RWPE2 (cell line): Measurements from ENCODE around the gene DLG2.

Source experiments
- ATAC-seq: fragments of 200-7000 bp; cut with Tn5 transposase; 3 replicates; pipeline ENCODE4 v1.9.1; 2021; ENCODE audit warnings: low read depth
- DNase-seq: peaks from one replicate; pipeline ENCODE4 v3.0.0-alpha.2; 2020; ENCODE audit warnings: low spot score
- H3K27ac ChIP-seq: fragments of 450-650 bp; 2 replicates; pipeline ENCODE4 v1.5.1; 2017; ENCODE audit warnings: mild to moderate bottlenecking; ENCODE audit not compliant: poor library complexity, severe bottlenecking
- H3K27me3 ChIP-seq: fragments of 250-450 bp; sonication (Bioruptor Pico); 2 replicates; pipeline ENCODE4 v1.5.1; 2021; ENCODE audit warnings: mild to moderate bottlenecking, moderate library complexity; ENCODE audit not compliant: insufficient read depth, poor library complexity, severe bottlenecking
- H3K36me3 ChIP-seq: fragments of 250-450 bp; sonication (Bioruptor Pico); 2 replicates; pipeline ENCODE4 v1.5.1; 2020; ENCODE audit warnings: low read depth, mild to moderate bottlenecking, moderate library complexity
- H3K4me1 ChIP-seq: fragments of 250-450 bp; sonication (Bioruptor Pico); 2 replicates; pipeline ENCODE4 v1.5.1; 2021; ENCODE audit warnings: mild to moderate bottlenecking, moderate library complexity; ENCODE audit not compliant: insufficient read depth, poor library complexity, severe bottlenecking
- H3K4me3 ChIP-seq: fragments of 250-450 bp; sonication (Bioruptor Pico); 2 replicates; pipeline ENCODE4 v1.5.1; 2021; ENCODE audit warnings: mild to moderate bottlenecking, moderate library complexity; ENCODE audit not compliant: severe bottlenecking
- H3K9me3 ChIP-seq: fragments of 250-450 bp; sonication (Bioruptor Pico); 2 replicates; pipeline ENCODE4 v1.5.1; 2021; ENCODE audit warnings: mild to moderate bottlenecking, moderate library complexity; ENCODE audit not compliant: severe bottlenecking
- TF ChIP-seq, protein P1 (sequence below): fragments of 450-650 bp; IDR thresholded peaks from one replicate; pipeline ENCODE4 v1.5.1; 2017; ENCODE audit warnings: mild to moderate bottlenecking, moderate library complexity; ENCODE audit not compliant: poor library complexity, severe bottlenecking

Gene DLG2

GRCh38 chr11:84608837-84609196 lies 1018.3 kb downstream of the DLG2 start:
- no peaks in the 10 kb centered on the region for H3K4me1 ChIP-seq
- TF ChIP-seq, protein P1, sequence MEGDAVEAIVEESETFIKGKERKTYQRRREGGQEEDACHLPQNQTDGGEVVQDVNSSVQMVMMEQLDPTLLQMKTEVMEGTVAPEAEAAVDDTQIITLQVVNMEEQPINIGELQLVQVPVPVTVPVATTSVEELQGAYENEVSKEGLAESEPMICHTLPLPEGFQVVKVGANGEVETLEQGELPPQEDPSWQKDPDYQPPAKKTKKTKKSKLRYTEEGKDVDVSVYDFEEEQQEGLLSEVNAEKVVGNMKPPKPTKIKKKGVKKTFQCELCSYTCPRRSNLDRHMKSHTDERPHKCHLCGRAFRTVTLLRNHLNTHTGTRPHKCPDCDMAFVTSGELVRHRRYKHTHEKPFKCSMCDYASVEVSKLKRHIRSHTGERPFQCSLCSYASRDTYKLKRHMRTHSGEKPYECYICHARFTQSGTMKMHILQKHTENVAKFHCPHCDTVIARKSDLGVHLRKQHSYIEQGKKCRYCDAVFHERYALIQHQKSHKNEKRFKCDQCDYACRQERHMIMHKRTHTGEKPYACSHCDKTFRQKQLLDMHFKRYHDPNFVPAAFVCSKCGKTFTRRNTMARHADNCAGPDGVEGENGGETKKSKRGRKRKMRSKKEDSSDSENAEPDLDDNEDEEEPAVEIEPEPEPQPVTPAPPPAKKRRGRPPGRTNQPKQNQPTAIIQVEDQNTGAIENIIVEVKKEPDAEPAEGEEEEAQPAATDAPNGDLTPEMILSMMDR, result no peak
- H3K27ac ChIP-seq, result no peak overlapping the region
- ATAC-seq, result no peak
- no peaks in the 10 kb centered on the region for H3K36me3 ChIP-seq
- H3K27me3 ChIP-seq, result no peaks in the 10 kb centered on the region
- H3K4me3 ChIP-seq, result no peak overlapping the region
- H3K9me3 ChIP-seq, result no peaks in the 10 kb centered on the region
- no peak for DNase-seq

DNA sequence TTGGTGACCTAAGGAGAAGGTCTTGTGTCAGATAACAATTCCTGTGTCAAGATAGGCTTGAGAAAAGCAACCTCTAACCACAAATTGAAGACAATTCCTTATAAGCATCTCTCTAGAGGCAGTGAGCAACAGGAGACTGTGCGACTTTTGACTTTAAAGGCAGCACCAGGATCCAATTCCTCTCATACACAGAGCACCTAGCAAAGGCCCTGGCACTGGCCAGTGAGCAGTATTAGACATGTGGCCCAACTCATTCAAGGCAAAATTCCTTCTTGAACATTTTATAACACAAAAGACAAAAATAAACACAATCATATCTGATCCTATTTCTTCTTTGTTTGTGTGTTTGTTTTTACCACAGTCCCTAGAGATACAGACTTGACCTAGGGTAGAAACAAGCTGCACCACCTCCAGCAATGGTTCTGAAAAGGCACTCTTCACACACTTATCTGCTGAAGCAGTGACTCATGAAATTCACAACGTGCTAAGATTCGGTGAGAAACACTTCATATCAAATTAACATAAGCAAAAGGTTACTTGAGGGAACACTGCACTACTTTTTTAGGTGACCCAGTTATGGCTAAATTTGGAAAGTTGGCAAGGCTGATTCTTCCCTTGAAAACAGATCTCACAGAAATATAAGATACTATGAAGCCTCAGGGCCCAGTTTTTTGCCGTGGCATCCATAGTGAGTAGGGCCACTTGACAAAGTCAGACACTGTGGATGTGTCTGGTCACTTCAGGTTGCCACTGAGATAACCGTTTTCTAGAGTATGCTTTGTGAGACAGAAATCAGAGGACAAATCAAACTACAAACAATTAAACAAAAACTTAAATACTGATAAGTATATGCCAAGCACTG lies 1018.9 kb downstream of the DLG2 start:
- Histone ChIP-seq H3K4me1 (no peaks in the 10 kb centered on the region), H3K4me3 (no peak overlapping the region), H3K9me3 (no peaks in the 10 kb centered on the region), H3K27me3 (no peaks in the 10 kb centered on the region), H3K36me3 (no peaks in the 10 kb centered on the region), H3K27ac (no peak overlapping the region)
- DNase-seq (no peak), ATAC-seq (no peak)
- TF ChIP-seq, protein P1, result no peak

- ATAC-seq (no peak), DNase-seq (no peak)
- Histone ChIP-seq H3K4me1 (no peaks in the 10 kb centered on the region), H3K4me3 (no peak overlapping the region), H3K36me3 (no peaks in the 10 kb centered on the region), H3K27me3 (no peaks in the 10 kb centered on the region), H3K9me3 (no peaks in the 10 kb centered on the region), H3K27ac (no peak overlapping the region)
- TF ChIP-seq, protein P1, result no peak
Observed at GRCh38 chr11:84594602-84595001, 1032.5 kb downstream of the DLG2 start.

DNA sequence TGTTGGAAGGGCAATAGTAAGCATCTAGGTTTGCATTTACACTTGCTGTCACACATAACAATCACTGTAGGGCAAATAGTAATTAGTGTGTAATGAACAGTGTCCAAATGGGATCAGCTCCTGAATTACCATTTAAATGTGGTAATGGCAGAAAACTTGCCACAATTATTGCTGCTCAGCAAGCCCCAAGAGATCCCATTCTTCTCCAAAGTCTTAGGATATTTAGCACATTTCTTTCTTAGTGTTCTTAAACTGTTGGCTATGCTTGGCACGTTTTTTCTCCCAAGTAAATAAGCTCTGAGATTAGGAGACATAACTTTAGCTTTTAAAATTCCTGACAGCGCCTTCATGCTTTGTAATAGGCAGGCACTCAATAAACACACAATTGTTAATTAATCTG lies 1037.0 kb downstream of the DLG2 start:
- Histone ChIP-seq H3K4me1 (no peaks in the 10 kb centered on the region), H3K27ac (no peak overlapping the region), H3K36me3 (no peaks in the 10 kb centered on the region), H3K4me3 (no peak overlapping the region), H3K27me3 (no peaks in the 10 kb centered on the region), H3K9me3 (no peaks in the 10 kb centered on the region)
- no peak for ATAC-seq
- TF ChIP-seq, protein P1, result no peak
- no peak for DNase-seq
